OCI-LY3 (cell line): ENCODE results near the gene TSPO.

Source experiments
- H2AFZ ChIP-seq: fragments of 200-600, 300-600 bp; shearing (Covaris generic); 2 replicates; pipeline ENCODE4 v1.6.0; 2014; ENCODE audit warnings: antibody characterized with exemption, low read depth, low read length
- H3K27ac ChIP-seq: fragments of 200-600, 300-600 bp; sonication (generic); 2 replicates; pipeline ENCODE4 v1.5.1; 2014; ENCODE audit warnings: mild to moderate bottlenecking, low read length, moderate library complexity, mixed read lengths
- H3K27me3 ChIP-seq: fragments of 200-600, 300-600 bp; sonication (generic); 2 replicates; pipeline ENCODE4 v1.6.1; 2014; ENCODE audit warnings: low read depth, low read length, mixed read lengths
- H3K36me3 ChIP-seq: fragments of 200-600, 300-600 bp; sonication (generic); replicated peaks from 2 replicates; pipeline ENCODE3; 2014; ENCODE audit warnings: low read depth, low read length, mixed read lengths
- H3K4me1 ChIP-seq: fragments of 300-600, 200-600 bp; sonication (generic); 2 replicates; pipeline ENCODE4 v1.6.1; 2014; ENCODE audit warnings: low read length, mixed read lengths
- H3K4me2 ChIP-seq: fragments of 200-600, 300-600 bp; sonication (generic); 2 replicates; pipeline ENCODE4 v1.6.1; 2014; ENCODE audit warnings: low read length, mixed read lengths
- H3K4me3 ChIP-seq: fragments of 300-600, 200-600 bp; sonication (generic); 2 replicates; pipeline ENCODE4 v1.5.1; 2014; ENCODE audit warnings: antibody characterized with exemption, mild to moderate bottlenecking, low read length, moderate library complexity
- H3K79me2 ChIP-seq: fragments of 300-600, 200-600 bp; shearing (Covaris generic); 2 replicates; pipeline ENCODE4 v1.6.1; 2014; ENCODE audit warnings: mild to moderate bottlenecking, low read length, mixed read lengths
- H3K9ac ChIP-seq: fragments of 300-600, 200-600 bp; shearing (Covaris generic); 2 replicates; pipeline ENCODE4 v1.6.0; 2014; ENCODE audit warnings: mild to moderate bottlenecking, low read length, moderate library complexity
- H3K9me3 ChIP-seq: fragments of 200-600, 300-600 bp; shearing (Covaris generic); 2 replicates; pipeline ENCODE4 v1.6.1; 2014; ENCODE audit warnings: low read length, mixed read lengths; ENCODE audit not compliant: insufficient read depth
- H4K20me1 ChIP-seq: fragments of 200-600, 300-600 bp; sonication (generic); 2 replicates; pipeline ENCODE4 v1.6.1; 2016; ENCODE audit warnings: low read length, mixed read lengths; ENCODE audit not compliant: insufficient read depth
- EZH2phosphoT487 ChIP-seq: fragments of 200-600 bp; shearing (Covaris generic); IDR thresholded peaks from 2 replicates; pipeline ENCODE4 v1.6.1; 2018; ENCODE audit warnings: antibody characterized with exemption, mixed run types, low read depth
- TF ChIP-seq, protein P1 (sequence below): fragments of 200-600, 300-600 bp; sonication (generic); IDR thresholded peaks from 2 replicates; pipeline ENCODE4 v1.5.1; 2014; ENCODE audit warnings: antibody characterized with exemption, low read length, low read depth

The TSPO gene

GRCh38 chr22:43191831-43192230, 40.5 kb downstream of the TSPO start:
- H3K27me3 ChIP-seq = peaks cover 5% of the 10 kb centered on the region
- no peaks in the 10 kb centered on the region for H4K20me1 ChIP-seq
- H3K4me3 ChIP-seq = no peak overlapping the region
- H3K9ac ChIP-seq = no peak overlapping the region
- no peak overlapping the region for H2AFZ ChIP-seq
- TF ChIP-seq EZH2phosphoT487 = no peak
- TF ChIP-seq, protein P1, sequence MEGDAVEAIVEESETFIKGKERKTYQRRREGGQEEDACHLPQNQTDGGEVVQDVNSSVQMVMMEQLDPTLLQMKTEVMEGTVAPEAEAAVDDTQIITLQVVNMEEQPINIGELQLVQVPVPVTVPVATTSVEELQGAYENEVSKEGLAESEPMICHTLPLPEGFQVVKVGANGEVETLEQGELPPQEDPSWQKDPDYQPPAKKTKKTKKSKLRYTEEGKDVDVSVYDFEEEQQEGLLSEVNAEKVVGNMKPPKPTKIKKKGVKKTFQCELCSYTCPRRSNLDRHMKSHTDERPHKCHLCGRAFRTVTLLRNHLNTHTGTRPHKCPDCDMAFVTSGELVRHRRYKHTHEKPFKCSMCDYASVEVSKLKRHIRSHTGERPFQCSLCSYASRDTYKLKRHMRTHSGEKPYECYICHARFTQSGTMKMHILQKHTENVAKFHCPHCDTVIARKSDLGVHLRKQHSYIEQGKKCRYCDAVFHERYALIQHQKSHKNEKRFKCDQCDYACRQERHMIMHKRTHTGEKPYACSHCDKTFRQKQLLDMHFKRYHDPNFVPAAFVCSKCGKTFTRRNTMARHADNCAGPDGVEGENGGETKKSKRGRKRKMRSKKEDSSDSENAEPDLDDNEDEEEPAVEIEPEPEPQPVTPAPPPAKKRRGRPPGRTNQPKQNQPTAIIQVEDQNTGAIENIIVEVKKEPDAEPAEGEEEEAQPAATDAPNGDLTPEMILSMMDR = no peak
- H3K27ac ChIP-seq = no peak overlapping the region
- no peaks in the 10 kb centered on the region for H3K9me3 ChIP-seq
- no peaks in the 10 kb centered on the region; the same call in 1 of the 2 replicates for H3K79me2 ChIP-seq
- H3K4me2 ChIP-seq = no peak overlapping the region
- peaks cover 3% of the 10 kb centered on the region; the same call in 1 of the 2 replicates for H3K4me1 ChIP-seq
- no peaks in the 10 kb centered on the region for H3K36me3 ChIP-seq

- Histone ChIP-seq H2AFZ (no peak overlapping the region), H3K4me3 (no peak overlapping the region), H3K4me2 (no peak overlapping the region), H3K27me3 (peaks cover 11% of the 10 kb centered on the region), H3K4me1 (no peaks in the 10 kb centered on the region), H3K36me3 (no peaks in the 10 kb centered on the region), H4K20me1 (no peaks in the 10 kb centered on the region), H3K79me2 (no peaks in the 10 kb centered on the region), H3K9ac (no peak overlapping the region), H3K9me3 (no peaks in the 10 kb centered on the region), H3K27ac (no peak overlapping the region)
- TF ChIP-seq EZH2phosphoT487 = no peak
- TF ChIP-seq, protein P1 = no peak
Measured at GRCh38 chr22:43197271-43197941, 46.0 kb downstream of the TSPO start.

- Histone ChIP-seq H3K27me3 (peaks cover 11% of the 10 kb centered on the region), H3K36me3 (no peaks in the 10 kb centered on the region), H3K9me3 (no peaks in the 10 kb centered on the region), H3K9ac (no peak overlapping the region), H2AFZ (no peak overlapping the region), H3K4me1 (no peaks in the 10 kb centered on the region), H4K20me1 (no peaks in the 10 kb centered on the region), H3K27ac (no peak overlapping the region), H3K4me2 (no peak overlapping the region), H3K4me3 (no peak overlapping the region), H3K79me2 (no peaks in the 10 kb centered on the region)
- TF ChIP-seq, protein P1 = no peak
- TF ChIP-seq EZH2phosphoT487 = no peak
Measured at GRCh38 chr22:43198126-43198525, 46.8 kb downstream of the TSPO start.

GRCh38 chr22:43198936-43199335, 47.6 kb downstream of the TSPO start:
- Histone ChIP-seq H3K9ac (no peak overlapping the region), H3K27me3 (peaks cover 11% of the 10 kb centered on the region), H2AFZ (no peak overlapping the region), H3K36me3 (no peaks in the 10 kb centered on the region), H3K4me1 (no peaks in the 10 kb centered on the region), H3K4me2 (no peak overlapping the region), H4K20me1 (no peaks in the 10 kb centered on the region), H3K27ac (no peak overlapping the region), H3K9me3 (no peaks in the 10 kb centered on the region), H3K4me3 (no peak overlapping the region), H3K79me2 (no peaks in the 10 kb centered on the region)
- TF ChIP-seq, protein P1 = no peak
- TF ChIP-seq EZH2phosphoT487 = no peak
